UCSD-AML1 (cell line): ENCODE results near the gene FBXW11.
"Not testable (repeated sequence)": the region's sequence is repeated elsewhere in the genome, so short reads cannot be mapped to it uniquely, and the experiment has no call there.

Experiments
- DNase-seq: peaks from one replicate; lab custom pipeline; 2025; ENCODE audit not compliant: unreplicated experiment; lab: John Stamatoyannopoulos, UW

Gene FBXW11

GRCh38 chr5:171915700-171916099 lies 90.7 kb downstream of the FBXW11 start:
- DNase-seq = not testable (repeated sequence)

GRCh38 chr5:171914726-171915338 lies 91.6 kb downstream of the FBXW11 start:
- DNase-seq = no peak

- DNase-seq = no peak
These were observed 92.5 kb downstream of the FBXW11 start for GRCh38 chr5:171913987-171914273.

- no peak for DNase-seq
These were observed 95.3 kb downstream of the FBXW11 start for GRCh38 chr5:171911152-171911551.

GRCh38 chr5:171908638-171909037 lies 97.8 kb downstream of the FBXW11 start:
- DNase-seq = no peak

GRCh38 chr5:171907725-171908343 lies 98.6 kb downstream of the FBXW11 start:
- no peak for DNase-seq

- DNase-seq = no peak
These were observed 99.5 kb downstream of the FBXW11 start for GRCh38 chr5:171906703-171907590.

- DNase-seq = no peak
These were observed 100.3 kb downstream of the FBXW11 start for GRCh38 chr5:171906066-171906570.

GRCh38 chr5:171904886-171905285 lies 101.6 kb downstream of the FBXW11 start:
- DNase-seq = no peak

- no peak for DNase-seq
These were observed 104.7 kb downstream of the FBXW11 start for GRCh38 chr5:171901764-171902163.

- no peak for DNase-seq
These were observed 106.6 kb downstream of the FBXW11 start for GRCh38 chr5:171899792-171900191.

GRCh38 chr5:171898879-171899278 lies 107.6 kb downstream of the FBXW11 start:
- DNase-seq = no peak

GRCh38 chr5:171898386-171898785 lies 108.1 kb downstream of the FBXW11 start:
- no peak for DNase-seq

- no peak for DNase-seq
These were observed 109.2 kb downstream of the FBXW11 start for GRCh38 chr5:171897231-171897630.

GRCh38 chr5:171895081-171895480 lies 111.4 kb downstream of the FBXW11 start:
- DNase-seq = no peak

GRCh38 chr5:171893290-171893886 lies 113.0 kb downstream of the FBXW11 start:
- DNase-seq = no peak

GRCh38 chr5:171891595-171891994 lies 114.8 kb downstream of the FBXW11 start:
- DNase-seq = no peak

- no peak for DNase-seq
These were observed 115.3 kb downstream of the FBXW11 start for GRCh38 chr5:171891150-171891549.

- DNase-seq = no peak
These were observed 118.4 kb downstream of the FBXW11 start for GRCh38 chr5:171888051-171888481.

- not testable (repeated sequence) for DNase-seq
These were observed 120.4 kb downstream of the FBXW11 start for GRCh38 chr5:171886037-171886436.

- no peak for DNase-seq
These were observed 124.3 kb downstream of the FBXW11 start for GRCh38 chr5:171882118-171882517.
